ENCODE measurements around the gene SMG9.

Gene SMG9

GRCh38 chr19:43721469-43722048 lies 33.2 kb downstream of the SMG9 start:
- no peak for DNase-seq (ENCODE audit: low spot score)

- no peak for DNase-seq (ENCODE audit: low spot score)
Measured at GRCh38 chr19:43720936-43721335, 33.8 kb downstream of the SMG9 start.

- DNase-seq (ENCODE audit: low spot score): no peak
Measured at GRCh38 chr19:43719918-43720317, 34.8 kb downstream of the SMG9 start.

- DNase-seq (ENCODE audit: low spot score): no peak
Measured at GRCh38 chr19:43719378-43719868, 35.3 kb downstream of the SMG9 start.

GRCh38 chr19:43718627-43719377 lies 36.0 kb downstream of the SMG9 start:
- no peak for DNase-seq (ENCODE audit: low spot score)

GRCh38 chr19:43715776-43716175 lies 39.0 kb downstream of the SMG9 start, which contains the start of gene IRGC:
TSS of gene IRGC (plus strand) at chr19:43716076. CDS start at chr19:43718559, 2,483 bp downstream.
- no peak for DNase-seq (ENCODE audit: low spot score)

GRCh38 chr19:43713208-43713607 lies 41.6 kb downstream of the SMG9 start:
- no peak for DNase-seq (ENCODE audit: low spot score)

GRCh38 chr19:43711751-43712355 lies 42.9 kb downstream of the SMG9 start:
- no peak for DNase-seq (ENCODE audit: low spot score)

GRCh38 chr19:43708716-43709115 lies 46.0 kb downstream of the SMG9 start:
- DNase-seq (ENCODE audit: low spot score): no peak

- DNase-seq (ENCODE audit: low spot score): no peak
Measured at GRCh38 chr19:43707158-43707712, 47.5 kb downstream of the SMG9 start.

GRCh38 chr19:43705729-43706128 lies 49.0 kb downstream of the SMG9 start:
- no peak for DNase-seq (ENCODE audit: low spot score)

- no peak for DNase-seq (ENCODE audit: low spot score)
Measured at GRCh38 chr19:43704002-43704705, 50.6 kb downstream of the SMG9 start.

- DNase-seq (ENCODE audit: low spot score): no peak
Measured at GRCh38 chr19:43700395-43701000, 54.3 kb downstream of the SMG9 start.

- no peak for DNase-seq (ENCODE audit: low spot score)
Measured at GRCh38 chr19:43699506-43700394, 55.0 kb downstream of the SMG9 start.

GRCh38 chr19:43697295-43697694 lies 57.5 kb downstream of the SMG9 start:
- DNase-seq (ENCODE audit: low spot score): no peak

- DNase-seq (ENCODE audit: low spot score): no peak
Measured at GRCh38 chr19:43695985-43696704, 58.6 kb downstream of the SMG9 start.

- DNase-seq (ENCODE audit: low spot score): no peak
Measured at GRCh38 chr19:43694553-43694952, 60.2 kb downstream of the SMG9 start.

- no peak for DNase-seq (ENCODE audit: low spot score)
Measured at GRCh38 chr19:43692877-43693276, 61.9 kb downstream of the SMG9 start.

- DNase-seq (ENCODE audit: low spot score): no peak
Measured at GRCh38 chr19:43692385-43692784, 62.4 kb downstream of the SMG9 start.

GRCh38 chr19:43691755-43692154 lies 63.0 kb downstream of the SMG9 start:
- DNase-seq (ENCODE audit: low spot score): no peak
